ENCODE data around the gene ITGA3. TPM values are rescaled to one million over a fixed set of nuclear protein-coding genes. Genes with fewer than 3 reads are reported as not detected.

The ITGA3 gene
- total RNA-seq, 3 donors from 2014 or later: 9.2 to 10.2 (median 9.4) TPM

GRCh38 chr17:50095626-50096037, 39.7 kb downstream of the ITGA3 start:
- Mint-ChIP-seq H3K9me3 (no peaks in the 10 kb centered on the region), H3K4me3 (peak overlapping the region; percentile 93), H3K27me3 (ENCODE audit: low read depth) (no peaks in the 10 kb centered on the region), H3K36me3 (ENCODE audit: insufficient read depth) (peaks cover 3% of the 10 kb centered on the region), H3K4me1 (ENCODE audit: low read depth) (peaks cover 29% of the 10 kb centered on the region)
- ATAC-seq (no peak), DNase-seq (no peak)

- Mint-ChIP-seq H3K9me3 (no peaks in the 10 kb centered on the region), H3K4me3 (peak overlapping the region; percentile 93), H3K36me3 (ENCODE audit: insufficient read depth) (peaks cover 3% of the 10 kb centered on the region), H3K4me1 (ENCODE audit: low read depth) (peaks cover 29% of the 10 kb centered on the region), H3K27me3 (ENCODE audit: low read depth) (no peaks in the 10 kb centered on the region)
- ATAC-seq (no peak), DNase-seq (no peak)
Observed at GRCh38 chr17:50096092-50096491, 40.2 kb downstream of the ITGA3 start.

DNA sequence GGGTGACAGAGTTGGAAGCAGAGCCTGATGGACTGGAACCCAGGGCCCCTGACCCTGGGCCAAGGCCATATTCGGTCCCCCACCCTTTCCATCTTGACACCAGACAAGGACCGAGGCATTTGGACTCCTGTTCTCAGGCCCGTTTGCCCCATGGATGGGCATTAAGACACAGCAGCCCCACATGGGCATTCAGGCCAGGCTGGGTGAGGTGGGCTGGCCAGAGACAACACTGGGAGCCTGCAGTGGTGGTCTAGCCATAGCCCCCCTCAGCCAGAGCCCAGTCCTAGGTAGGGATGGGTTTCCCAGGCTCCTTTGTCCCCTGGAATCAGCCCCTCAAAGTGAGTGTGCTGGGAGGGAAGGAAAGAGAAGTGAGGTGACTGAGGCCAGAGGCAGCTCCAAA, 40.8 kb downstream of the ITGA3 start:
- peaks cover 29% of the 10 kb centered on the region for H3K4me1 Mint-ChIP-seq (ENCODE audit: low read depth)
- H3K27me3 Mint-ChIP-seq (ENCODE audit: low read depth): no peaks in the 10 kb centered on the region
- H3K4me3 Mint-ChIP-seq: no peak overlapping the region
- no peak for ATAC-seq
- H3K36me3 Mint-ChIP-seq (ENCODE audit: insufficient read depth): peaks cover 3% of the 10 kb centered on the region
- no peaks in the 10 kb centered on the region for H3K9me3 Mint-ChIP-seq
- DNase-seq: no peak

GRCh38 chr17:50097455-50097854, 41.5 kb downstream of the ITGA3 start:
- Mint-ChIP-seq H3K4me3 (no peak overlapping the region), H3K9me3 (no peaks in the 10 kb centered on the region), H3K36me3 (ENCODE audit: insufficient read depth) (peaks cover 3% of the 10 kb centered on the region), H3K27me3 (ENCODE audit: low read depth) (no peaks in the 10 kb centered on the region), H3K4me1 (ENCODE audit: low read depth) (peaks cover 29% of the 10 kb centered on the region)
- ATAC-seq (no peak), DNase-seq (no peak)

DNA sequence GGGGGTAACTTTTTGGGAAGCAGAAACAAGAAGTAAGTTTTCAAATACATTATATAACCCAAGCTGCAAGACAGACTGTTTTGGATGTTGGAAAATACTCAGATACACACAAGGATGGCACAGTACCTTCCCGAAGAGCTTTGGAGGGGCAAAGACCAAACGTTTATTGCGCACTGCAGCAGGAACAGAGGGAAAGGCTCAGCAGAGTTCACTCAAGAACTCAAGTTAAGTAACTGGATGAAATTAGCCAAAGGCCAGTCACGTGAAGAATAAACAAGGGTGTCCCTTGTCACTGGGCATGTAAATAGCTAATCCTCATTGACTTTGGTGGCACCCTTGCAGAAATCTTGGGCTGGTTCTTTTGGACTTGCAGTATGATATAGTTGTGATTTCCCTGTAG, 42.0 kb downstream of the ITGA3 start:
- H3K4me1 Mint-ChIP-seq (ENCODE audit: low read depth): peaks cover 29% of the 10 kb centered on the region
- H3K36me3 Mint-ChIP-seq (ENCODE audit: insufficient read depth): peaks cover 3% of the 10 kb centered on the region
- DNase-seq: no peak
- no peak for ATAC-seq
- no peaks in the 10 kb centered on the region for H3K9me3 Mint-ChIP-seq
- no peak overlapping the region for H3K4me3 Mint-ChIP-seq
- no peaks in the 10 kb centered on the region for H3K27me3 Mint-ChIP-seq (ENCODE audit: low read depth)

DNA sequence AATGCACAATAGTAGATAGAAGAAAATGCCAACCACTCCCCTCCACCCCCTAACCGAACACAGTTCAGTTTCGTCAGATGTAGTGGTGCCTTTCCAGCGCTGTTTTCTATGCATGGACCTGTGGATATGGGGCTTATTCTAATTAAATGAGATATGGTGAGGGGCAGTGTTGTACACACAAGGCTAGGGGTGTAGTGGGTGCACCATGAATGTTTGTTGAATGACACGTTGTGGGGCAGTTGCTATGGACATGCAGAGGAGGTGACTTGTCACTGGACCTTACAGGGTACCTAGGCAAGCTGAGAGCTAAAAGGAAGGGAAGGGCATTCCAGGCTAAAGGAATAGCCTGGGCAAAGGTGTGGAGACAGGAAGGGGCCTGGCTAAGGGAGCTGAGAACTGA, 42.7 kb downstream of the ITGA3 start:
- peaks cover 29% of the 10 kb centered on the region for H3K4me1 Mint-ChIP-seq (ENCODE audit: low read depth)
- no peak overlapping the region for H3K4me3 Mint-ChIP-seq
- no peak for ATAC-seq
- no peak for DNase-seq
- H3K27me3 Mint-ChIP-seq (ENCODE audit: low read depth): no peaks in the 10 kb centered on the region
- peaks cover 3% of the 10 kb centered on the region for H3K36me3 Mint-ChIP-seq (ENCODE audit: insufficient read depth)
- H3K9me3 Mint-ChIP-seq: no peaks in the 10 kb centered on the region

DNA sequence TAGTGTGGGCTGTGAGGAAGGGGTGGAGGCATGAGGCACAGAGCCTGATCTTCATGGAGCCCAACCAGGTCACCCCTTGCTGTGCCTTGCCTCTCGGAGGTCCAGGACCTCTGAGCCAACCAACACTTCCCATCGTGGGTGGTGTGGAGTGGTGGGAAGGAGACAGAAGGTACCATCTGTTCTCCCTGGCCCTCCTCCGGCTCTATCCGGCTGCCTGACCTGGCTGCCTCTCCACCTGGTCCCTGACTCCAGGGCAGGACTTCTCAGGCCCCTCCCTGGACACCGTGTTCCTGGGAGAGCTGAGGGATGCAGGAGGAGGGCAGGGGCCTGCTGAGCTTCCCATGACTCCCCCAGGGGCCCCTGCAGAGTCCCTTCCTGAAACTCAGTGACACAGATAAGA, 43.1 kb downstream of the ITGA3 start:
- H3K4me3 Mint-ChIP-seq: no peak overlapping the region
- H3K36me3 Mint-ChIP-seq (ENCODE audit: insufficient read depth): peaks cover 3% of the 10 kb centered on the region
- H3K9me3 Mint-ChIP-seq: no peaks in the 10 kb centered on the region
- H3K27me3 Mint-ChIP-seq (ENCODE audit: low read depth): no peaks in the 10 kb centered on the region
- peaks cover 29% of the 10 kb centered on the region for H3K4me1 Mint-ChIP-seq (ENCODE audit: low read depth)
- no peak for DNase-seq
- no peak for ATAC-seq

DNA sequence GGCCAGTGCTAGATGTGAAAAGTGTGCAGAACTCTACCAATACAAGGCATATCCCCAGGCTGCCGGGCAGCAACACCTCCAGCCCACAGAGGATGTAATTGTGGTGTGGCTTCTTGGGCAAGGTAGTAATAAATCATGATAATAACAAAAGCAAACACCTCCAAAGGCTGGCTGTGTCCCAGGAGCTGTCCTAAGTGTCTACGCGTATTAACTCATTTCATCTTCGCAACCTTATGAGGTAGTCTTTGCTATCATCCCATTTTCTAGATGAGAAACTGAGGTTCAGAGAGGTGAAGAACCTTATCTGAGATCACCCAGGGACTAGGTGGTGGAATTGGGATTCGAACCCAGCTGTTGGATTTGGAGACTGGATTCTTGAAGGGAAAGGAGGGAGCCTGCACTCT, 44.6 kb downstream of the ITGA3 start:
- Mint-ChIP-seq H3K27me3 (ENCODE audit: low read depth) (no peaks in the 10 kb centered on the region), H3K4me3 (no peak overlapping the region), H3K4me1 (ENCODE audit: low read depth) (peaks cover 23% of the 10 kb centered on the region), H3K36me3 (ENCODE audit: insufficient read depth) (peaks cover 5% of the 10 kb centered on the region), H3K9me3 (no peaks in the 10 kb centered on the region)
- no peak for DNase-seq
- no peak for ATAC-seq

DNA sequence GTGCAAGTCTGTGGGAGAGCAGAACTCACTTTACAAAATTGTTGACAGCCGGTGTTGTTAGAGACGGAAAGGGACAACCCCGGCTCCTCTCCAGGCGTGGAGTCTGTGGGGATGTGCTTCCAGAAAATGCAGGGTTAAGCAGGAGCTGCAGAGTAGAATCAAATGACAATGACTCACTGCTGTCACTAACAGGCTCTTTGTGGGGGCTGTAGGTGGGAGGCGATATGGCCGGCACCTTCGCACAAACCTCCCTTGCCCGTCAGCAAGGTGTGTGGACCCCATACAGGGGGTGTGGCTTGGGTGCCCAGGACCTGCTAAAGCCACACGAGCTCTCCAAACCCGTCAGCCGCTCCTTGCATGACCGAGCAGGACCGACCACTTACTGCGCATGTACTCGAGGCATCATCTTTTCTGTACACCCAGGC, 45.0 kb downstream of the ITGA3 start:
- Mint-ChIP-seq H3K36me3 (ENCODE audit: insufficient read depth) (peaks cover 5% of the 10 kb centered on the region), H3K4me1 (ENCODE audit: low read depth) (peaks cover 19% of the 10 kb centered on the region), H3K27me3 (ENCODE audit: low read depth) (no peaks in the 10 kb centered on the region), H3K4me3 (no peak overlapping the region), H3K9me3 (no peaks in the 10 kb centered on the region)
- ATAC-seq (no peak), DNase-seq (no peak)

DNA sequence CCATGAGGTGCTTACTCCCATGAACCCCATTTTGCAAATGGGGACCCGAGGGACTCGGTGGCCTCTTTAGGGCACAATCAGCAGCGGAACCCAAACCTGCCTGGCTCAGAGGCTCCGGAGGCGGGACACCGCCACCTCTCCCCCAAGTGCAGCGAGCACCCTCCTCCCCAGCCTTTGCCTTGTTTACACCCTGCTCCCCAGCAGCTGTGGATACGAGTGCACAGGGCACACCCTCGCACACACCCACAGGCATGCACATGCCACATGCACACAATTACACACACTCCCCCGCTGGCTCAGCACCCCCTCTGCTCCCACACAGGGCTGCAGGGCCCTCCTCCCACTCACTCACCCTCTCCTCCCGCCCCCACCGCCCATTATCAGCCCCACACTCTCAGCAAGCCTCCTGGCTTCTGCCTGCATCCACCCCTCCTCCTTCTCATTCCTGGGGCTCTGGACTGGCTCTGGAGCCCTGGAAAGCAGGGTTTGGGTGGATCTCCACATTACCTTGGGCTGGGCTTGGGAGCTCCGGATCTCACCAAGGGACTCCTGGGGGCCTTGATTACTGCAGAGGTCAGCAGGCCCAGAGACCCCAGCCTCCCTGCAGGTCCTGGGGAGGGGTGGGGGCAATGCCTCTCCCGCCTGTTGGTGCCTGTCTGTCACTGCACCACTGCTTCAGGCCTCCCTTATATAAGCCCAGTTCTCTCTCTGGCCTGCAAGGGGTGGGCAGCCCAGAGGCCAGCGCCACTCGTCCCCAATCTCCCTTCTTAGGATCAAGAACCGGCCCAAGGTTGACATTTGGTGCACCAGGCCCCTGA, 45.6 kb downstream of the ITGA3 start:
- Mint-ChIP-seq H3K9me3 (no peaks in the 10 kb centered on the region), H3K4me1 (ENCODE audit: low read depth) (peaks cover 13% of the 10 kb centered on the region), H3K27me3 (ENCODE audit: low read depth) (no peaks in the 10 kb centered on the region), H3K4me3 (no peak overlapping the region), H3K36me3 (ENCODE audit: insufficient read depth) (peaks cover 7% of the 10 kb centered on the region)
- no peak for DNase-seq
- ATAC-seq: no peak

DNA sequence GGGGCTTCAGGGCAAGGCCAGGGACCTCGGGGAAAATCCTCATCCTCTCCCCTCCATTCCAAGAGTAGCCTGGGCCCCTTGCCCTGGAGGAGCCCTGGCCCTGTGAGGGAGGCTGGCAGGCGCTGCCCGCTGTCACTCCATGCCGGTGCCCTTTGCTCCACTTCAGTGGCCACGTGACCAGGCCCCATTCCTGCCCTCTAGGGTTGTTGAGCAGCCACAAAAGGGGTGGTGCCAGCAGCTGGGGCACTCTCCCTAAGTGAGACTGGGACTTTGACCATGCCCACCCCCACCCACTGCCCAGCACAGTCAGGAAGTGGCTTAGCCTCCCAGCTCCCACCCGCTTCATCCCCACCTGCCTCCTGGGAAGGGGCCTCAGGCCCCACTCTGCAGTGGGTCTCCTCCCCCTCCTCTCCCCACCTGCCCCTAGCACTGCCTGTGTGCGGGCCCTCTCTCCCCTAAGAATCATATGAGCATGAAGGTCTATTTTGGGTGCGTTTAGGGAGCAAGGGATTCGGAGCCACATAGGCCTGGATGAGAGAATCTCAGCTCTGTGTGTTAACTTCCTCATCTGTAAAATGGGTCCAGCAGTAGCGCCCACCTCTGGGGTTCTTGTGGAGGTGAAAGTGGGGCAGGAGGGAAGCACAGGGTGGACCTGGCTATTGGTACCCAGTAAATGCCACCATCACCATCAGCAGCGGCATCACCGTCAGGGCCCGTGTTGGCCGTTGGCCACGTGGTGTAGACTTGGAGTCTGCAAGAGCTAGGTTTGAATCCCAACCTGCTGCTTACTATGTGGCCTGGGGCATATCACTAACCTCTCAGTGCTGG, 46.5 kb downstream of the ITGA3 start:
- Mint-ChIP-seq H3K36me3 (ENCODE audit: insufficient read depth) (peaks cover 11% of the 10 kb centered on the region), H3K4me1 (ENCODE audit: low read depth) (peaks cover 6% of the 10 kb centered on the region), H3K4me3 (no peak overlapping the region), H3K9me3 (no peaks in the 10 kb centered on the region), H3K27me3 (ENCODE audit: low read depth) (no peaks in the 10 kb centered on the region)
- ATAC-seq (no peak), DNase-seq (no peak)

DNA sequence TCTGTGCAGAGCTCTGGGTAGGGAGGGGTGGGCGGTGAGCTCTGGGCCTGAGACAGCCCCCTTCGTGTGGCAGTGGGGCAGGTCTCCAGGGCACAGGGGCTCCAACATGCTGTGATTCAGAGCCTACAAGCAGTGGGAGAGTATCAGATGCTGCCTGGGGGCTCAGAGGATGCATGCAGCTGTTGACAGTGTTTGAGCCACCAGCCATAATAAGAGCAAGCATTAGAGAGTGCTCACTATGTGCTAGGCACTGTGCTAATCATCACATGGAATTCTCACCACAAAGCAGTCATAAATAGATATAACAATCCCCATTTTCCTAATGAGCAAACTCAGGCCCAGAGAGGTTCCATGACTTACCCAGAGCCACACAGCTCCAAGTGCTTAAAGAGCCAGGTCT, 47.3 kb downstream of the ITGA3 start:
- Mint-ChIP-seq H3K27me3 (ENCODE audit: low read depth) (no peaks in the 10 kb centered on the region), H3K36me3 (ENCODE audit: insufficient read depth) (peaks cover 13% of the 10 kb centered on the region), H3K9me3 (no peaks in the 10 kb centered on the region), H3K4me1 (ENCODE audit: low read depth) (peaks cover 6% of the 10 kb centered on the region), H3K4me3 (no peak overlapping the region)
- DNase-seq: no peak
- ATAC-seq: no peak

DNA sequence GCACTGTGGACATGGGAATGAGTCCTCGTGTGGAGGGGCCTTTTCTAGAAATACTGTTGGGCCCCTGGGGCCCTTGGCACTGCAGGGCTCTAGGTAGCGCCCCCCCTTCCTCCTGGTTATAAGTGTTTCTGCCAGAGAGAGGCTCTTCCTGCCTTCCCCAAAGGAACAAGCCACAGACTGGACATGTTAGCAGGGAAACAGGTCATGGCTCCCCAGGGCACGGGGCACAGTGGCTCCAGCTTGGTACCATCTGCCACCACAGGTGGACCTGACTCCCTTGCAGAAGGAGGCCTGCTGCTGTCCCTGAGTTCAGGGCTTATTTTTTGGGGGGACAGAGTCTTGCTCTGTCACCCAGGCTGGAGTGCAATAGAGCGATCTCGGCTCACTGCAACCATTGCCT, 48.0 kb downstream of the ITGA3 start:
- Mint-ChIP-seq H3K9me3 (no peaks in the 10 kb centered on the region), H3K27me3 (ENCODE audit: low read depth) (no peaks in the 10 kb centered on the region), H3K4me3 (no peak overlapping the region), H3K4me1 (ENCODE audit: low read depth) (peaks cover 6% of the 10 kb centered on the region), H3K36me3 (ENCODE audit: insufficient read depth) (peaks cover 13% of the 10 kb centered on the region)
- DNase-seq: no peak
- ATAC-seq: no peak

GRCh38 chr17:50105811-50106210, 49.9 kb downstream of the ITGA3 start:
- Mint-ChIP-seq H3K27me3 (ENCODE audit: low read depth) (no peaks in the 10 kb centered on the region), H3K9me3 (no peaks in the 10 kb centered on the region), H3K4me3 (no peak overlapping the region), H3K36me3 (ENCODE audit: insufficient read depth) (peaks cover 13% of the 10 kb centered on the region), H3K4me1 (ENCODE audit: low read depth) (no peaks in the 10 kb centered on the region)
- DNase-seq (no peak), ATAC-seq (no peak)

Data from activated T-cell treated with anti-CD3 and anti-CD28 coated beads, Interleukin-2, amount 50 U/mL, for 4 hours (primary cell).